Chondrocyte (in vitro differentiated cells): ENCODE results near the gene RNF13. TPM values are rescaled to one million over a fixed set of nuclear protein-coding genes. Genes with fewer than 3 reads are reported as not detected.

Experiments used
- DNase-seq: peaks from one replicate; pipeline ENCODE4 v3.0.0; 2021; ENCODE audit warnings: mixed read lengths, low spot score
- H3K27ac Mint-ChIP-seq: one replicate; pipeline ENCODE4 v1.8.0; 2021; ENCODE audit warnings: mild to moderate bottlenecking, moderate library complexity, mixed read lengths; ENCODE audit not compliant: unreplicated experiment
- H3K27me3 Mint-ChIP-seq: 2 replicates; pipeline ENCODE4 v1.8.0; 2021; ENCODE audit warnings: low read depth, mixed read lengths
- H3K36me3 Mint-ChIP-seq: 2 replicates; pipeline ENCODE4 v1.8.0; 2021; ENCODE audit warnings: low read depth, mixed read lengths
- H3K4me1 Mint-ChIP-seq: 2 replicates; pipeline ENCODE4 v1.8.0; 2021; ENCODE audit warnings: low read depth, mild to moderate bottlenecking, mixed read lengths
- H3K4me3 Mint-ChIP-seq: one replicate; pipeline ENCODE4 v1.8.0; 2021; ENCODE audit warnings: mild to moderate bottlenecking, moderate library complexity, mixed read lengths; ENCODE audit not compliant: unreplicated experiment
- H3K9me3 Mint-ChIP-seq: 2 replicates; pipeline ENCODE4 v1.8.0; 2021; ENCODE audit warnings: low read depth, mixed read lengths
- total RNA-seq: library from RNA; stranded (reverse); gene quantifications from 3 replicates; pipeline ENCODE4 v1.2.1, GENCODE V29; 2021
- TF ChIP-seq, protein P1 (sequence below): fragments of 200-600 bp; sonication (generic); IDR thresholded peaks from 2 replicates; pipeline ENCODE4 v1.5.0; 2021; ENCODE audit warnings: antibody characterized with exemption, mild to moderate bottlenecking, moderate library complexity

Gene RNF13
- total RNA-seq, 1 donor from 2014 or later, result 43.1 TPM

DNA sequence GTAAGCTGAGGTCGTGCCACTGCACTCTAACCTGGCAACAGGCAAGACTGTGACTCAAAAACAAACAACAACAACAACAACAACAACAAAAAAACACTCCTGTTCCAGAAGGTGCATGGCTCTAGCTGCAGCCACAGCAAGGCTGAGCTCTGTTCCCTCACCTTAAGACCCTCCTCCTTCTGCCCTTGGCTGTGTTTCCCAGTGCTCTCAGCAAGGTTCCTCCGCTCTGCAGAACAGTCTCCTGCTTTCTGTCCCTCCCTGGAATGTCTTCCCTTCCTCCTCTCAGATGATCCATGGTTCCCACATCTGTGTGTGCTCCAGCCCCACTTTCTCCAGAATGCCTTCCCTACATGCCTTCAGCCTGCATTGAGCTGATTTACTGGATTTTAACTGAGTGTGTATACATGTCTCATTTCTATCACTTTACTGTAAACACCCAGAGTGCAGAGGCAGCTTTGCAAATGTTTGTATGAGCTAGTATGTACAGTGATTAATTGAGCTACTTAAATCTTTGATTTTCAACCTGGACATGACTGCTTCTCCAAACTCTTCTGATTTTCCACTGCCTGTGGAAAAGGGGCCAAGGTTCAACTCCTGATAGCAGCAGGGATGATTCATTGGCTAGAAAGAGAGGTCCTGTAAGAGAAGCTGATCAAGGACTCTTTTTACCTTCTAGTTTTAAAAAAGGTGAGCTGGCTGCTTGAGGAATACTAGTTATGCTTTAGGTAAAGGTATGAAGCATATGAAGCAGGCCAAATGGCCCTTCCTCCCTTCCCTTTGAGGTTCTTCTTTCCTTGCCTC, 35.4 kb upstream of the RNF13 start:
- no peaks in the 10 kb centered on the region for H3K4me1 Mint-ChIP-seq
- TF ChIP-seq, protein P1, sequence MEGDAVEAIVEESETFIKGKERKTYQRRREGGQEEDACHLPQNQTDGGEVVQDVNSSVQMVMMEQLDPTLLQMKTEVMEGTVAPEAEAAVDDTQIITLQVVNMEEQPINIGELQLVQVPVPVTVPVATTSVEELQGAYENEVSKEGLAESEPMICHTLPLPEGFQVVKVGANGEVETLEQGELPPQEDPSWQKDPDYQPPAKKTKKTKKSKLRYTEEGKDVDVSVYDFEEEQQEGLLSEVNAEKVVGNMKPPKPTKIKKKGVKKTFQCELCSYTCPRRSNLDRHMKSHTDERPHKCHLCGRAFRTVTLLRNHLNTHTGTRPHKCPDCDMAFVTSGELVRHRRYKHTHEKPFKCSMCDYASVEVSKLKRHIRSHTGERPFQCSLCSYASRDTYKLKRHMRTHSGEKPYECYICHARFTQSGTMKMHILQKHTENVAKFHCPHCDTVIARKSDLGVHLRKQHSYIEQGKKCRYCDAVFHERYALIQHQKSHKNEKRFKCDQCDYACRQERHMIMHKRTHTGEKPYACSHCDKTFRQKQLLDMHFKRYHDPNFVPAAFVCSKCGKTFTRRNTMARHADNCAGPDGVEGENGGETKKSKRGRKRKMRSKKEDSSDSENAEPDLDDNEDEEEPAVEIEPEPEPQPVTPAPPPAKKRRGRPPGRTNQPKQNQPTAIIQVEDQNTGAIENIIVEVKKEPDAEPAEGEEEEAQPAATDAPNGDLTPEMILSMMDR, result no peak
- H3K36me3 Mint-ChIP-seq, result no peaks in the 10 kb centered on the region
- H3K4me3 Mint-ChIP-seq, result no peak overlapping the region
- no peaks in the 10 kb centered on the region for H3K9me3 Mint-ChIP-seq
- no peak overlapping the region for H3K27ac Mint-ChIP-seq
- no peaks in the 10 kb centered on the region for H3K27me3 Mint-ChIP-seq
- no peak for DNase-seq

DNA sequence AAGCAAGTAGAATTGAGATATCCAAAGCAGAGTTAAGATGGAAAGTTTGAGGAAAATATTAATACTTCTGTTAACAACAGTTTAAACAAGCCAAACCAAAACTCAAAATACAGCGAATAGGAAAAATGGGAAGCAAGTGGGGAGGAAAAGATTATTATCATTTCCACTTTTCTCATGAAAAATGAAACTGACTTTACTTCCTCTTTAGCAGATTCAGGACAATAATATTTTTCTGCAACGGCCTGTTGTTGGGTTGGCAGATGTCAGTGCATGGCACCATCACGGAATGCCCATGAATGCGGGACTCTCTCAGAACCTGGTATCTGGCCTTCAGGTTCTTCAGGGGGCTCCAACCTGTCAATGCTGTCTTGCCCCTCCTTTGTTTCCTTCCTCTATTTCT, 31.8 kb upstream of the RNF13 start:
- Mint-ChIP-seq H3K27ac (no peak overlapping the region), H3K4me3 (no peak overlapping the region), H3K4me1 (peaks cover 17% of the 10 kb centered on the region), H3K27me3 (no peaks in the 10 kb centered on the region), H3K9me3 (no peaks in the 10 kb centered on the region), H3K36me3 (no peaks in the 10 kb centered on the region)
- DNase-seq, result no peak
- TF ChIP-seq, protein P1, result no peak

DNA sequence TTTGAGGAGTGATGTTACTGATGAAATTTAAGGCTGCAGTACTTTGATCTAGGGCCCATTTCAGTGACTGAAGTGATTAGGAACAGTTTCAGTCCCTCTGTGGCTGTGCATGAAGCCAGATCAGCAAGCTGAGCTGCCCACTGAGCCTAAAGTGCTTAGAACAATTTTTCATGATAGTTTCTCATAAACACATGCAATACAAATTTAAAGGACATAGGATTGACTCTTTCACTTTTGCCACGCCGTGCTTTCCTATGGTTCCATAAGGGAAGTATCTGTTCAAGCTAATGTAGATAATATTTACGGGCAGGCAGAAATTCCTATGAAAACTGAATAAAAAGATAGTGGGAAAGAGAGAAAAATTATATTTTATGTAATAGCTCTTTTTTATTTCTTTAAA, 31.3 kb upstream of the RNF13 start:
- Mint-ChIP-seq H3K36me3 (no peaks in the 10 kb centered on the region), H3K9me3 (no peaks in the 10 kb centered on the region), H3K27me3 (no peaks in the 10 kb centered on the region), H3K27ac (no peak overlapping the region), H3K4me1 (peaks cover 17% of the 10 kb centered on the region), H3K4me3 (no peak overlapping the region)
- DNase-seq, result no peak
- TF ChIP-seq, protein P1, result no peak

DNA sequence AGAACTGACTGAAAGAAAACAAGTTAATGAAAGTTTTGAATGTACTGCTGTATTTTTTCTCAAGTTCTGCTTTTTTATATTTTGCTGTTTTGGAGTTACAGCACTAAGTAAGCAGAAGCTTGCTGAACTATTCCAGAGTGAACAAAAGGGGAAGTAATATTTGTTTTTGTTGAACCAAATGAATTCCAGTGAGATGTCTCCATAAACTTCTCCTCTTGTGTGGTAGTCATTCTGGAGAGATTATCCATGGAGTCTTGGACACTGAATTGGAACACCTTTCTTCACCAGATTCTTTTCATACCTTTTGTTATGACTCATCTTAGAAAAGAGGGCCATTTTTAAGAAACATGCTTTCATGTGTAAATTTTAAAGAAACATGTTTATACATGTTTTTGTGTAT, 29.4 kb upstream of the RNF13 start:
- Mint-ChIP-seq H3K36me3 (no peaks in the 10 kb centered on the region), H3K27ac (peak overlapping the region; percentile 5), H3K4me3 (no peak overlapping the region), H3K27me3 (no peaks in the 10 kb centered on the region), H3K9me3 (no peaks in the 10 kb centered on the region), H3K4me1 (peaks cover 17% of the 10 kb centered on the region)
- TF ChIP-seq, protein P1, result no peak
- no peak for DNase-seq

DNA sequence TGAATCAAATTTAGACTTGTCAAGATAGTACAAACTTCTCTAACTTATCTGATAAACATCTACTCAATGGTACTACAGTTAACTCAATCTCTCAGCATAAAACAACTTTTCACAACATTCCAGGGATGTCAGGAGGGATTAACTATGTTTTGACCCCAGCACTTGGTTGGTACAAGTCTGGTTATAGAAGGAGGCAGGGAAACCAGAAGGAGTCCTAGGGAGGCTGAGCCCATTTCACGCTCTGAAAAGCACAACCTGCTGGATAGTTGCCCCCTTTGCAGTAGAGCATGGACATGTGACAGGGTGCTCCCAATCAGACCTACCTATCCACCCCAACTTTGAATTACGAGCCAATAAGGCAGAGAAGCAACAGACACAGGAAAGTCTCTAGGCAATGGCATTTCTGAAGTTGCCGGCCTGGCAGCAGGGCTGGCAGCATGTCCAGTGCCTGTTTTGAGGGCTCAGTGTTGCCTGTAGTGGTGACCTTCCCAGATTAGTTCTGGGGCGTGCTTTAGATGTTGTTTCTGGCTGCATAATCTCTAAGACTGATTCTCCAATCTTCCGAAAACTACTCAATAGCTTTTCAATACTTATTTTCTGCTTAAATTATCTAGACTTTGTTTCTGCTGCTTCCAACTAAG, 28.8 kb upstream of the RNF13 start:
- Mint-ChIP-seq H3K9me3 (no peaks in the 10 kb centered on the region), H3K27me3 (no peaks in the 10 kb centered on the region), H3K4me1 (peaks cover 17% of the 10 kb centered on the region), H3K4me3 (no peak overlapping the region), H3K27ac (peak overlapping the region; percentile 5), H3K36me3 (no peaks in the 10 kb centered on the region)
- DNase-seq, result no peak
- TF ChIP-seq, protein P1, result no peak
